ENCODE results near the gene CTXN3.

- TF ChIP-seq, protein P1, sequence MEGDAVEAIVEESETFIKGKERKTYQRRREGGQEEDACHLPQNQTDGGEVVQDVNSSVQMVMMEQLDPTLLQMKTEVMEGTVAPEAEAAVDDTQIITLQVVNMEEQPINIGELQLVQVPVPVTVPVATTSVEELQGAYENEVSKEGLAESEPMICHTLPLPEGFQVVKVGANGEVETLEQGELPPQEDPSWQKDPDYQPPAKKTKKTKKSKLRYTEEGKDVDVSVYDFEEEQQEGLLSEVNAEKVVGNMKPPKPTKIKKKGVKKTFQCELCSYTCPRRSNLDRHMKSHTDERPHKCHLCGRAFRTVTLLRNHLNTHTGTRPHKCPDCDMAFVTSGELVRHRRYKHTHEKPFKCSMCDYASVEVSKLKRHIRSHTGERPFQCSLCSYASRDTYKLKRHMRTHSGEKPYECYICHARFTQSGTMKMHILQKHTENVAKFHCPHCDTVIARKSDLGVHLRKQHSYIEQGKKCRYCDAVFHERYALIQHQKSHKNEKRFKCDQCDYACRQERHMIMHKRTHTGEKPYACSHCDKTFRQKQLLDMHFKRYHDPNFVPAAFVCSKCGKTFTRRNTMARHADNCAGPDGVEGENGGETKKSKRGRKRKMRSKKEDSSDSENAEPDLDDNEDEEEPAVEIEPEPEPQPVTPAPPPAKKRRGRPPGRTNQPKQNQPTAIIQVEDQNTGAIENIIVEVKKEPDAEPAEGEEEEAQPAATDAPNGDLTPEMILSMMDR (IDR thresholded peaks at IDR 0.05) = no peak
- TF ChIP-seq POLR2A (IDR thresholded peaks at IDR 0.05) = no peak
These were observed 5.9 kb upstream of the CTXN3 start for GRCh38 chr5:127642949-127643348.
